Brain microvascular endothelial cell (primary cell): ENCODE results near the gene CACNA2D3.

ENCODE experiments used
- DNase-seq: peaks from one replicate; pipeline ENCODE4 v3.0.0-alpha.2; 2020
- H3K27ac ChIP-seq: fragments of 250-450 bp; sonication (Bioruptor Pico); 2 replicates; pipeline ENCODE4 v1.5.1; 2020; ENCODE audit warnings: mild to moderate bottlenecking, moderate library complexity
- H3K27me3 ChIP-seq: fragments of 250-450 bp; sonication (Bioruptor Pico); replicated peaks from 2 replicates; pipeline ENCODE4 v1.5.1; 2020; ENCODE audit warnings: mild to moderate bottlenecking
- H3K36me3 ChIP-seq: fragments of 250-450 bp; sonication (Bioruptor Pico); replicated peaks from 2 replicates; pipeline ENCODE4 v1.5.1; 2020; ENCODE audit warnings: mild to moderate bottlenecking
- H3K4me3 ChIP-seq: 2 replicates; pipeline ENCODE4 v1.5.1; 2011; ENCODE audit warnings: low read depth, mild to moderate bottlenecking, control low read depth, low read length, moderate library complexity
- CTCF ChIP-seq: IDR thresholded peaks from 2 replicates; pipeline ENCODE4 v1.5.1; 2011; ENCODE audit warnings: low read depth, mild to moderate bottlenecking, moderate library complexity, low read length, control low read depth, inconsistent platforms; ENCODE audit errors: missing control alignments
- in situ Hi-C: cut with HindIII; loops from 2 replicates; pipeline ENCODE4 v1.10.0; 2017; ENCODE audit warnings: low sequenced_read_pairs, low pct_ligation_motif_present

Gene CACNA2D3

GRCh38 chr3:54347933-54348332, 225.6 kb downstream of the CACNA2D3 start:
- TF ChIP-seq CTCF: no peak
- Histone ChIP-seq H3K36me3 (no peaks in the 10 kb centered on the region), H3K27ac (no peak overlapping the region), H3K4me3 (no peak overlapping the region), H3K27me3 (no peaks in the 10 kb centered on the region)
- in situ Hi-C loops: no loop called here
- no peak for DNase-seq

- no peak overlapping the region for H3K4me3 ChIP-seq
- no peaks in the 10 kb centered on the region for H3K36me3 ChIP-seq
- in situ Hi-C loops: no loop called here
- DNase-seq: no peak
- TF ChIP-seq CTCF: no peak
- H3K27me3 ChIP-seq: no peaks in the 10 kb centered on the region
- H3K27ac ChIP-seq: no peak overlapping the region
Observed at GRCh38 chr3:54349231-54349652, 226.9 kb downstream of the CACNA2D3 start.

GRCh38 chr3:54349691-54350090, 227.3 kb downstream of the CACNA2D3 start:
- Histone ChIP-seq H3K4me3 (no peak overlapping the region), H3K36me3 (no peaks in the 10 kb centered on the region), H3K27me3 (no peaks in the 10 kb centered on the region), H3K27ac (no peak overlapping the region)
- no peak for TF ChIP-seq CTCF
- DNase-seq: no peak
- in situ Hi-C loops: no loop called here

- in situ Hi-C loops: no loop called here
- Histone ChIP-seq H3K27me3 (no peaks in the 10 kb centered on the region), H3K36me3 (no peaks in the 10 kb centered on the region), H3K27ac (no peak overlapping the region), H3K4me3 (no peak overlapping the region)
- DNase-seq: no peak
- TF ChIP-seq CTCF: no peak
Observed at GRCh38 chr3:54353546-54353945, 231.2 kb downstream of the CACNA2D3 start.

GRCh38 chr3:54353946-54354345, 231.6 kb downstream of the CACNA2D3 start:
- Histone ChIP-seq H3K27ac (no peak overlapping the region), H3K4me3 (no peak overlapping the region), H3K36me3 (no peaks in the 10 kb centered on the region), H3K27me3 (no peaks in the 10 kb centered on the region)
- no peak for DNase-seq
- TF ChIP-seq CTCF: no peak
- in situ Hi-C loops: no loop called here

DNA sequence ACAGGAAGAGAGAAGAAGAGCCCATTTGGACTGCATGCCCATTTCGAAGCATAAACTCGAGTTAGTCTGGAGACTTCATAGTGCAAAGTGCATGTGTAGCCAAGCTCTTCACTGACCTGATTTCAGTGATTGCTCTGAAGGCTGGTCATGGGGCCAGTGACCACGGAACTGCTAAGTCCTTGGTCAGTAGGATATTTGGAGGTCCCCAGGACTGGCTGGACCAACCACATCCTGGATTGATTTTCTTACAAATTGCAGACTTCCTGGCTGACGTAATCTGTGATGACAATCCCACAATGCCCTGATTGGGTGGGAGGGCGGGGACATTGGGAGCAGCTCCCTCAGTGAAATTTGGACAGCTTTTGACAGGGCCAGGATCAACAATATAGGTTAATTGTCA, 233.4 kb downstream of the CACNA2D3 start:
- TF ChIP-seq CTCF: no peak
- no peak overlapping the region for H3K4me3 ChIP-seq
- H3K36me3 ChIP-seq: no peaks in the 10 kb centered on the region
- no peak for DNase-seq
- no peak overlapping the region for H3K27ac ChIP-seq
- H3K27me3 ChIP-seq: no peaks in the 10 kb centered on the region
- in situ Hi-C loops: no loop called here
